Jurkat, Clone E6-1 (cell line): Measurements from ENCODE around the gene SLC9C2.
"Not testable (repeated sequence)": the region's sequence is repeated elsewhere in the genome, so short reads cannot be mapped to it uniquely, and the experiment has no call there.

Experiments used
- DNase-seq: peaks from one replicate; pipeline ENCODE4 v3.0.0-alpha.2; 2011; ENCODE audit warnings: low read depth, low spot score
- H3K4me3 ChIP-seq: 2 replicates; pipeline ENCODE4 v1.5.1; 2011; ENCODE audit warnings: mild to moderate bottlenecking, low read length, control low read depth, moderate library complexity

The SLC9C2 gene

DNA sequence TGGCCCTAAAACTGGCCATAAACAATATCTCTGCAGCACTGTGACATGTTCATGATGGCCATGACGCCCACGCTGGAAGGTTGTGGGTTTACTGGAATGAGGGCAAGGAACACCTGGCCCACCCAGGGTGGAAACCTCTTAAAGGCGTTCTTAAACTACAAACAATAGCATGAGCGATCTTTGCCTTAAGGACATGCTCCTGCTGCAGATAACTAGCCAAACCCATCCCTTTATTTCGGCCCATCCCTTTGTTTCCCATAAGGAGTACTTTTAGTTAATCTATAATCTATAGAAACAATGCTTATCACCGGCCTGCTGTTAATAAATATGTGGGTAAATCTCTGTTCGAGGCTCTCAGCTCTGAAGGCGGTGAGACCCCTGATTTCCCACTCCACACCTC lies 109.7 kb downstream of the SLC9C2 start:
- H3K4me3 ChIP-seq, DNase-seq: not testable (repeated sequence)

DNA sequence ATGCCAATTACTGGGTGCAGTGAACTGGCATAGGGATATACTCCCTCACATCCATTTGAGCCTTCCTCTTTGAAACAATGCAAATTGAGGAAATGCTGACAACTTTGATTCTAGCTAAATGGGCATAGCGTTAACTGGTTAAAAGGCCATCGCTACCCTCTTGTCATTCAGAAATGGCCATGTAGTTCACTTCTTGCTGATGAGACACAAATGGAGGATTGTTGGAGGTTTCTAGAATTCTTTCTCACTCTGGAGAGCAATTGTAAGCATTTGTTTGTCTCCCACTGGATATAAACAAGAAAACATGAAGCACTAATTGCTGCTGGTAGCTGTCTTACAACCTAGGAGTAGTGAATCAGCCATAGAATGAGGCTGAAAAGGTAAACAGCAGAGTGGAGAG lies 111.4 kb downstream of the SLC9C2 start:
- no peak overlapping the region for H3K4me3 ChIP-seq
- no peak for DNase-seq

DNA sequence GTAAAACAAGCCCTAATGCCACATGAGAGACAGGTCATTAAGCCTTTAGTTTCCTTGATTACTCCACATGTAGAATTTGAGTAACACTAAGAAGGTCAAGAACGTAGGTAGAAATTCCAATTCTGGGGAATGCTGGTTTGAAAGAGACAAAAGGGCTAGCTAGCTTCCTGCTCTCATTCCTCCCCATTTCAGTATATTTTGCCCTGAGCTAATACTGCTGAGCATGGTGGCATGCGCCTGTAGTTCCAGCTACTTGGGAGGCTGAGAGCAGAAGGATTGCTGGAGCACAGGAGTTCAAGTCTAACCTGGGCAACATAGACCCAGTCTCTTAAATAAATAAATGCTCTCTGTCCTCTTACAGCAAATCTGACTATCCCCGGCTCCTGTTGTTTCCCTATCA lies 112.9 kb downstream of the SLC9C2 start:
- H3K4me3 ChIP-seq = no peak overlapping the region
- no peak for DNase-seq

DNA sequence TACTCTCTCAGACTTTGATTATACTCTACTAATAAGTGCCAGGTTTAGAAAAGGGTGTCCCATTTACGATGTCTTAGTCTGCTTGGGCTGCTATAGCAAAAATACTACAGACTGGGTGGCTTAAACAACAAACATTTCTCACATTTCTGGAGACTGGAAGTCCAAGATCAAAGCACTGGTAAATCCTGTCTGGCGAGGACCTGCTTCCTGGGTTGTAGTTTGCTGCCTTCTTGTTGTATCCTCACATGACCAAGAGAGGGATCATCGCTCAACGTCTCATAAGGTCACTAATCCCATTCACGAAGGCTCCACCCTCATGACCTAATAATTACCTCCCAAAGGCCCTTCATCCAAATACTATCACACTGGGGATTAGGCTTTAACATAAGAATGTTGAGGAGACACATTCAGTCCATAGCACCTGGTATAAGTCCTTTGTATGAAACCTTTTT lies 113.7 kb downstream of the SLC9C2 start:
- H3K4me3 ChIP-seq = no peak overlapping the region
- no peak for DNase-seq

DNA sequence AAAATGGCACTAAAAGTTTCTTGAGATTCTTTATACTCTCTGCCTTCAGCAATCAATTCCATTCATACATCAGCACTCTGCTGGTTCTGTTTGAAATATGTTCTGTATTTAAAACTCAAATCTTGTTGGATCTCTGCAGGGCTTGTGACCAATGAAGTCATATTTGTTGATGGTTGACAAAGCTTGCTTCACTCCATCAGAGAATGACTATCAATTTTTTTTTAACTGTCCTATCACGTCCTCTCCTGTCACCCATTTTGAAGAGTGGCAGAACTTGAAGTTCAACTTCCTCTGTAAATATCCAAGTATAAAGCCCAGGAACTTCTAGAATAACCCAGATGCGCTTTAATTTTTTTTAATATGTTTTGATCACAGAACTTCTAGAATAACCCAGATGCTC lies 114.9 kb downstream of the SLC9C2 start:
- no peak overlapping the region for H3K4me3 ChIP-seq
- DNase-seq = no peak

DNA sequence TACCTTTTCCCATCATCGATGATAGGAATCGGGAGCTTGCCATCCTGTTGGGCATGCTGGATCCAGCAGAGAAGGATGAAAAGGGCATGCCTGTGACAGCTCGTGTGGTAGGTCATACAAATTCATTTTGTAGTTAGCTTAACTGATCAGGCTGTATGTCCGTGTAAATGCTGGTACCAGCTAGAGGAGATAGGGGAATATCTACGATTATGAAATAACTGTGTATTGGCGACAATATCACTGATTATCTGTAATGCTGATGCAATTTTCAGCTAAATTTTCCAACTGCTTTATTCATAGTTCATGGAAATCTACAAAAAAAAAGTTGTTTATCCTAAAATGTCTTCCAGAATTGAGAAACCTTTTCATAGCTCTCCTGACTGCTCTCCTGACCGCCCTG lies 117.5 kb downstream of the SLC9C2 start:
- DNase-seq = no peak
- H3K4me3 ChIP-seq = no peak overlapping the region

DNA sequence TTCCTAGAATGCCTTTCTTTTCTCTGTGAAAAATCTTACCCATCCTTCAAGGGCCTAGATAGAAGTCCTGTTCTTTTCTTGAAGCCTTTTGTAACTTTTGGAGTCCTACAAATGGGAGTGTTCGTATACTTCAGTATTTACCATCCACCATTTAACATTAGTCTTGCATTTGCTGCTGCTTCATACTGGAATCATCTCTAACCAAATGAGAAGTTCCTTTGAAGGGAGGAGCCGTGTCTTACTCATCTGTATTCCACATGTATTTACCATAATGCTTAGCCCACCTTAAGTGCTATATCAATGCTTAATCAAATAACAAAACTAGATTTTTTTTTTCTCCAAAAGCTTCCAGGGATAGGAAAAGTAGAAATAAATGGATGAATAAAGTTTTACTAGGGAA lies 118.6 kb downstream of the SLC9C2 start:
- no peak for DNase-seq
- no peak overlapping the region for H3K4me3 ChIP-seq

DNA sequence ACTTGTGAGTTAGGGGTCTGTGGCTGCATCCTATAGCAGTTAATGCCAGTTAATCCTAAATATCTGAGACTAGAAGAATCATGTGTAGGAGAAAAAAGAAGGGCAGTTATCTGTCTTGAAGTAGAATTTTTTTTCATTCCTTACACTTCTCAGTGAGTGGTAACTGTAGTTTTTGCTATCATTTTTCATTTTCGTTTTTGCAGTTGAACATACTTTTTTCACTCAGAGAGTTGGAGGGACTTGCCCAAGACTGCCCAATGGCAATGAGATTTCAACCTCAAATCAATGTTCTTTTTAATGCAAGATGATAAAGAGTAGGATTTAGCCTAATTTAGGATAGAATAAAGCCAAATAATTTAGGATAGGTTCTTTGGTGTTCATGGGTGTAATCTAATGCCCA lies 120.2 kb downstream of the SLC9C2 start:
- H3K4me3 ChIP-seq = no peak overlapping the region
- no peak for DNase-seq

DNA sequence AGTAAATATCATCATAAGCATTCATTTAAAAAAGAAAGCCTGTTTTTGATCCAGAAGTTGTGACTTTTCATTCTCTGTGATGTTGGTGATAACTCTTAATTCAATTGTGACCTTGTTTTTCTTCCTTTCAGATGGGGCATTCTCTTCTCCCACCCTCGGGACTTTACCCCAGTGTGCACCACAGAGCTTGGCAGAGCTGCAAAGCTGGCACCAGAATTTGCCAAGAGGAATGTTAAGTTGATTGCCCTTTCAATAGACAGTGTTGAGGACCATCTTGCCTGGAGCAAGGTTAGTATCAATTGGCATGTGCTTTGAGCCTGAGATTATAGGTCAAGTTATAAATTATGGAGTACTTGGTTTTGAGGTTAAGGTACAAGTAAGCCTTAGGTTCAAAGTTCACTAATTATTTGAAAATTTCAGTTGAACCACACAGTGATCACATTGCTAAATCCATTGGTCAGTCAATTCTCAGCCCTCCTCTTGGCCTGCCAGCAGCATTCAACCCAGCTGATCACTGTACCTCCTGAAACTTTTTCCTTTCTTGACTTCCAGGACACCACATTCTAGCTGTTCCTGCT lies 121.6 kb downstream of the SLC9C2 start:
- no peak for DNase-seq

DNA sequence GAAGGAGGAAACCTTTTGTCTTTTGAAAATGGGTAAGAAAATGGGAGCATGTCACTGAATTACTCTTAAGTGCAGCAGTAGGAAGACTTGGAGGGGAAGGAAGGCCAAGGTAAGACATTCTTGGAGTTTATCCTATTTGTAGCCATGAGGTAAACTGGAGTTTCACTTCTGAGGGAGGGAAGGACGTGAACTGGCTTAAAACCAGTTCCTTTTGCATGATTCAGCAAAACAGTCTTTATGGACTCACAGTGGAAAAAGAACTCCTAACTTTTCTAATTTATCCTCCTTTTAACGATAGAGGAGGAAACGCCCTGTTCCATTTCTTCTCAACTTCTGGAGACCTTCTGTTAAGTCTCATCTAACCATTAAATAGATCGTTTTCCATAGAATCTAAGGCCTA lies 123.2 kb downstream of the SLC9C2 start:
- H3K4me3 ChIP-seq = no peak overlapping the region
- no peak for DNase-seq

More for the DNA sequence above, 121.6 kb downstream of the SLC9C2 start:
- H3K4me3 ChIP-seq = no peak overlapping the region

DNA sequence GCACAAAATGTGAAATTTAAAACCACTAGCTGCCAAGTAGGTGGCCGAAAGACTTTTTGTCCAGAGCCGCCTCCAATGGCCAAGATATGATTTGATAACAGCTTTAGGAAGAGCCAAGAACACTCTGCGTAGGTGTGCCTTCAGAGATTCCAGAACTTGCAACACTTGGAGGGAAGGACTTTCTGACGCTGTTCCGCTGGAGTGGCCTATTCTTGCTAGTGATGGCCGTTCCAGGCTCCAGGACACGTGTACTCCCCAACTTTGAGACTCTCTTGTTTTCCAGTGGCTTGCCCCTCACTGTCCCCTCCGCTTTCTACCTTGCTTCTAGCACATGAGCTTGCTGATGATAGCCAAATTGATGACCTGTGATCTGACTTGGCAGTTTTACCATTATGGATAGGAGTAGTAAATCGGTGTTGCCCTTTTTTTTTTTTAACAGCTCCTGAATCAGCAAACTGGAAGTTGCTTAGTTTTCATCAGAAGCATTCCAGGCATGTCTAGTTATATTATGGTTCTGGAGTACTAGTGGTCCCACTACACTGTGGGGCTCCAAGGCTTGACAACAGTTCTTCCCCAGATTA lies 124.7 kb downstream of the SLC9C2 start:
- no peak for DNase-seq
- H3K4me3 ChIP-seq = peak overlapping the region; percentile 81

DNA sequence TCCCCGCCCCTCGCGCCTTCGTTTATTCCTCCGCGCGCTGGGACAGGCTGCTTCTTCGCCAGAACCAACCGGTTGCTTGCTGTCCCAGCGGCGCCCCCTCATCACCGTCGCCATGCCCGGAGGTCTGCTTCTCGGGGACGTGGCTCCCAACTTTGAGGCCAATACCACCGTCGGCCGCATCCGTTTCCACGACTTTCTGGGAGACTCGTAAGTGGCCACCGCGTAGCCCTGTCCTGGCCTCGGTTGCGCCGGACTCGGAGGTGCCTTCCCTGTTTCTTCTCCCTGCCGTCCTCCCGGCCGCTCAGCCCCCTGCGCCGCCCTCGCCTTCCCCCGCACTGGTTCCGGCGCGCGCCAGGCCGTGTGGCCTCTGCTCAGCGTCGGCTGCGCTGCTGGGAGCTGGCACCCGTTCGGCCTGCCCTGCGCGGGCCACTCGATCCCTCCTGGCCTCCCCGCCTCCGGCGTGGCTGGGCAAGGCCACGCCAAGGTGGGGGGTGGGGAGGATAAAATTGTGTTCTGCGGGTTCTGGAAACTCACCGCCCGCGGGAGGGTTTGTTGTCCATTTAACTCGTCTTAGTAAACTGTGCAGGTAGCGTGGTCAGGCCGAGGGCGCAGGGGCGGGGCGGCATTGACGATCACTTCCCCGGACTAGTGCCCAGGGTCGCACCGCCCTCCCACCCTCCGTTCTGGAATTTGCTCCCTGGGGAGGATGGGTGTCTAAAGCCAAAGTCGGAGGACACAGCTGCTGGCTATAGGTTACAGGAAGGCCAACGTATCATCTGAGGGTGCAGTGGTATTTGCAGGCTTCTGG lies 125.4 kb downstream of the SLC9C2 start, which contains the start of gene PRDX6:
TSS of gene PRDX6 (plus strand) at position 50 of the 808 bp plus-strand sequence. CDS start at position 113, 63 bp downstream.
- DNase-seq = peak; percentile 67
- peak within 1 kb of the TSS; percentile 81 for H3K4me3 ChIP-seq

DNA sequence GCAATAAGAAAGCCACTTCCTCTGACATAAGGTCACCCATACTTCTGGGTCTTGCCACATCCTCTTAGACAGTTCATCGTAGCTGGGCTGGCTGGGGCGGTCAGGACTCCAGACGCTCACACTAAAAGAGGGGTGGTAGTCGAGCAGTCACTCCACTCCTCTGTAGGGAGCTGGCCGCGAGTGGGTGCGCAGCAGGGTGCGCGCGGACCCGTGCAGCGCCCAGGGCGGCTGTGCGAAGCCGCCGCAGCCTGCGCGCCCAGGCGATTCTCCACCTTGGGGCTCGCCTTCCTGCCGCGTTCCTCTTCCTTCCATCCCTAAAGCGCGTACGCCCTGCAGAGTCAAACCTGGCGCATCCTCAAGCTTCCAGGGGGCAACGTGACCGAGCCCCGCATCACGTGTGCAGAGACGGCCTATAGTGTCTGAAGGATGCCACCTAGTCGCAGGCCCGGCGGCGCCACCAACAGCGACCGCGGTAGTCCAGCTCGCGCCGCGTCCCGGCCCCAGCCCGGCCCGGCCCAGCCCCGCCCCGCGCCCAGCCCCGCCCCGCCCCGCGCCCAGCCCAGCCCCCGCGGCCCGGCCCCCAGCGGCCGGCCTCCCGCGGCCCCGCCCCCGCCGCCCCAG lies 126.1 kb downstream of the SLC9C2 start:
- DNase-seq = peak; percentile 76
- H3K4me3 ChIP-seq = peak overlapping the region; percentile 81

DNA sequence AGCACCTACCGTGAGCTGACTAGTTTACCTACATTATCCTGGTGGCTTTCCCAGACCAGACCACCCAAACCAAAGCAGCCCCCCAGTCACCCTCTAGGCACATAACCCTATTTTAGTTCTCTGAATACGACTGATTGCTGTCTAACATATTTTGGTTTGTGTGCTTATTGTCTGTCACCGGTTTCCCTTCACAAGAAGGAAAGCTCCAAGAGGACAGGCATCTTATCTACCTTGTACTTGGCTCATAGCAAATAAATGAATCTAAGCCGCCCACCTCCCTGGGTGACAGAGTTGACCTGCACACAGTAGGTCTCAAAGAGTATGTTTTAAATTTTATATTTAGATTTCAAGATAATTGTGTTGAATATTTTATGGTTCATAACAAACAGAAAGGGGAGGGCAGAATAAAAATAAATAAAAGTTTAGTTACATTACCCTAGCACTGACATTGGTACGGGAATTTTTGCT lies 126.6 kb downstream of the SLC9C2 start:
- H3K4me3 ChIP-seq = peak overlapping the region; percentile 70
- DNase-seq = no peak

DNA sequence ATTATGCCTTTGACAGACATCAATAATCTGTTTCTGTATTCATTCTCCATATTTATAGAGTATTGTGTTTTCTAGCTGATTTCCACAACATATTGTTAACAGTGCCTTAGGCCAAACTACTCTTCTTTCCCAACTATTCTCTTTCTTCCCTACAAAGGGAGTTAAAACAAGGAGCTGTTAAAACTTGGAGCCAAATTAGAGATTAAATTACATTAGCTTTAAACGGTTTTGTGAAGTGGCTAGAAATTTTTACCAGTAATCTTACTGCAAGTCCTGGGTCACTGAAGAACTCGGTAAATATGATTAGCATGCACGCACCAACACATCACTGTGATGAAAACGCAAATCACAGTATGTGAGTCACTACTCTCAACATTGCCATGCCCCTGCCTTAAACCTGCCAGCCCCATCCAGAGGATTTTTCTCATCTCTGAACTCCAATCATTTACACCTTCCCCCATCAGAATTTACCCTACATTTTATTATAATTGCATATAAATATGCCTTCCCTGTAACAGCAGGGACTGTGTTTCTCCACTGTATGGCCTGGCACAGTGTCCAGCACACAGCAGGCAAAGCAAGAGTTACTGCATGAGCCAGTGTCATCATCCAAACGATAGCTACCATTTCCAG lies 127.2 kb downstream of the SLC9C2 start:
- no peak for DNase-seq
- peak overlapping the region; percentile 70 for H3K4me3 ChIP-seq

DNA sequence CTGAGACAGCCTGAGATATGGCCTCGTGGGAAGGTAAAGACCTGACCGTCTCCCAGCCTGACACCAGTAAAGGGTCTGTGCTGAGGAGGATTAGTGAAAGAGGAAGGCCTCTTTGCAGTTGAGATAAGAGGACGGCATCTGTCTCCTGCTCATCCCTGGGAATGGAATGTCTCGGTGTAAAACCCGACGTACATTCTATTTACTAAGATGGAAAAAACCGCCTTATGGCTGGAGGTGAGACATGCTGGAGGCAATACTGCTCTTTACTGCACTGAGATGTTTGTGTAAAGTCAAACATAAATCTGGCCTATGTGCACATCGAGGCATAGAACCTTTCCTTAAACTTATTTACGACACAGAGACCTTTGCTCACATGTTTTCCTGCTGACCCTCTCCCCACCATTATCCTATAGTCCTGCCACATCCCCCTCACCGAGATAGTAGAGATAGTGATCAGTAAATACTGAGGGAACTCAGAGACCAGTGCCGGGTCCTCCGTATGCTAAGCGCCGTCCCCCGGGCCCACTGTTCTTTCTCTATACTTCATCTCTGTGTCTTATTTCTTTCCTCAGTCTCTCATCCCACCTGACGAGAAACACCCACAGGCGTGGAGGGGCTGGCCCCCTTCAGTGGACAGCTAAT lies 128.0 kb downstream of the SLC9C2 start:
- not testable (repeated sequence) for H3K4me3 ChIP-seq, DNase-seq

DNA sequence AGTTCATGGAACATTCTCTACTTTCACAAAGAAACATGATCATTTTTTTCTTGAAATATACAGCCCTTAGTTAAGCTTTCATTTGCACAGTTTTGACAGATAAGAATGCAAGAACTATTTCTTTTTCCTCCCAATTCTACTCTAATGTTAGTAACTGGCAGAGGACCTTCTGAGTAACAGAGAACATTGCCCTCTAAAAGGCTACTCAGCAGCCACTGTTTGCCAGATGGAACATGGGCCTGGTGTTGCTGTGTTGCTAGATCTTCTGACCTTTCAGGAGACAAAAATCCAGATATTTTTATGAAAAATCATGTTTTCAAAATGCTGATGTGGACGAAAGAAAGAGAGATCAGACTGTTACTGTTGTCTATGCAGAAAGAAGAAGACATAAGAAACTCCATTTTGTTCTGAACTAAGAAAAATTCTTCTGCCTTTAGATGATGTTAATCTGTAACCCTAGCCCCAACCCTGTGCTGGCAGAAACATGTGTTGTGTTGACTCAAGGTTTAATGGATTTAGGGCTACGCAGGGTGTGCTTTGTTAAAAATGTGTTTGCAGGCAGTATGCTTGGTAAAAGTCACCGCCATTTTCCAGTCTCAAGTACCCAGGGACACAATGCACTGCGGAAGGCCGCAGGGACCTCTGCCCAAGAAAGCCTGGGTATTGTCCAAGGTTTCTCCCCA lies 128.6 kb downstream of the SLC9C2 start:
- no peak for DNase-seq
- H3K4me3 ChIP-seq = no peak overlapping the region

DNA sequence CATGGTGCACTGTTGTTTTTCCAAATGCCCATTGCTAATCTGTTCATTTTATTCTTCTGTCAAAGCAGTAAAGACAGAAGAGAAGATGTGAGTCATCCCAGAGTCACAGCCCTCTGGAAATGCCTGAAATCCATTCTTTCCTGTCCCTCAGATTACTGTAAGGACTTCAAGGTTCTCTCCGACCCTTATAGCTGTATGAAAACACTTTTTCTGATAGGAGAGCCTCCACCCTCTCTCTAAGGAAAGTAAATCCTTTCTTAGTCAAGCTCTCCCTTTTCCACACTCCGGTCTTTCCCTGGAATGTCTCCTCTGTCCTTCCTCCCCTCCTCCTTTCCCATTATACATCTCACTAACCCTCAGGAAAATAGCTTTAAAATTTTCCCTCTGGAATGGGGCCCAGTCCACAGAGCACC lies 129.3 kb downstream of the SLC9C2 start:
- no peak overlapping the region for H3K4me3 ChIP-seq
- no peak for DNase-seq
